SU-DHL-6 (cell line): ENCODE results near the gene GSG1L2.

Experiments used
- H2AFZ ChIP-seq: fragments of 200-600 bp; sonication (generic); 2 replicates; pipeline ENCODE4 v1.6.1; 2014; ENCODE audit warnings: low read depth, mild to moderate bottlenecking, moderate library complexity, mixed read lengths, antibody characterized with exemption, low read length; ENCODE audit not compliant: severe bottlenecking
- H3F3A ChIP-seq: fragments of 200-600 bp; shearing (Covaris generic); 2 replicates; pipeline ENCODE4 v1.6.0; 2016; ENCODE audit warnings: antibody characterized with exemption, mild to moderate bottlenecking; ENCODE audit not compliant: insufficient read depth
- H3K27ac ChIP-seq: fragments of 200-600 bp; sonication (generic); 2 replicates; pipeline ENCODE4 v1.5.1; 2016; ENCODE audit warnings: low read depth, mild to moderate bottlenecking, low read length, moderate library complexity, mixed read lengths
- H3K27me3 ChIP-seq: fragments of 200-600 bp; sonication (generic), shearing (Covaris generic); 2 replicates; pipeline ENCODE4 v1.6.0; 2014; ENCODE audit warnings: mild to moderate bottlenecking, low read length
- H3K36me3 ChIP-seq: fragments of 200-600 bp; sonication (generic); 2 replicates; pipeline ENCODE4 v1.6.1; 2014; ENCODE audit warnings: mild to moderate bottlenecking, low read length, mixed read lengths
- H3K4me2 ChIP-seq: fragments of 300-600, 200-600 bp; shearing (Covaris generic), sonication (generic); 2 replicates; pipeline ENCODE4 v1.6.0; 2014; ENCODE audit warnings: low read length, low read depth, mild to moderate bottlenecking; ENCODE audit not compliant: poor library complexity, severe bottlenecking
- H3K4me3 ChIP-seq: fragments of 200-600 bp; sonication (generic); 2 replicates; pipeline ENCODE4 v1.5.1; 2014; ENCODE audit warnings: antibody characterized with exemption, low read length, mild to moderate bottlenecking, mixed read lengths; ENCODE audit not compliant: insufficient read depth, poor library complexity, severe bottlenecking
- H3K79me2 ChIP-seq: fragments of 200-600 bp; sonication (generic); 2 replicates; pipeline ENCODE4 v1.6.1; 2014; ENCODE audit warnings: mild to moderate bottlenecking, low read length, moderate library complexity; ENCODE audit not compliant: insufficient read depth
- H3K9ac ChIP-seq: fragments of 200-600 bp; sonication (generic); 2 replicates; pipeline ENCODE4 v1.7.0; 2014; ENCODE audit warnings: mild to moderate bottlenecking, low read length
- H3K9me2 ChIP-seq: fragments of 200-600 bp; sonication (generic); replicated peaks from 2 replicates; pipeline ENCODE4 v1.6.1; 2014; ENCODE audit warnings: low read length; ENCODE audit not compliant: insufficient read depth
- H3K9me3 ChIP-seq: fragments of 200-600 bp; sonication (generic); 2 replicates; pipeline ENCODE4 v1.6.1; 2014; ENCODE audit warnings: low read length, mixed read lengths; ENCODE audit not compliant: insufficient read depth
- H4K20me1 ChIP-seq: fragments of 200-600 bp; sonication (generic); 2 replicates; pipeline ENCODE4 v1.6.1; 2014; ENCODE audit warnings: low read depth, mild to moderate bottlenecking, antibody characterized with exemption, low read length, moderate library complexity, mixed read lengths
- EZH2phosphoT487 ChIP-seq: fragments of 200-600 bp; sonication (generic), shearing (Covaris generic); conservative IDR thresholded peaks from 2 replicates; pipeline ENCODE4 v1.6.1; 2018; ENCODE audit warnings: mild to moderate bottlenecking, antibody characterized with exemption, low read length, moderate library complexity, mixed read lengths
- TF ChIP-seq, protein P1 (sequence below): fragments of 200-600 bp; sonication (generic); IDR thresholded peaks from one replicate; pipeline ENCODE4 v1.5.1; 2017; ENCODE audit warnings: antibody characterized with exemption, mild to moderate bottlenecking, low read length, moderate library complexity; ENCODE audit not compliant: insufficient read depth, poor library complexity, severe bottlenecking

The GSG1L2 gene

DNA sequence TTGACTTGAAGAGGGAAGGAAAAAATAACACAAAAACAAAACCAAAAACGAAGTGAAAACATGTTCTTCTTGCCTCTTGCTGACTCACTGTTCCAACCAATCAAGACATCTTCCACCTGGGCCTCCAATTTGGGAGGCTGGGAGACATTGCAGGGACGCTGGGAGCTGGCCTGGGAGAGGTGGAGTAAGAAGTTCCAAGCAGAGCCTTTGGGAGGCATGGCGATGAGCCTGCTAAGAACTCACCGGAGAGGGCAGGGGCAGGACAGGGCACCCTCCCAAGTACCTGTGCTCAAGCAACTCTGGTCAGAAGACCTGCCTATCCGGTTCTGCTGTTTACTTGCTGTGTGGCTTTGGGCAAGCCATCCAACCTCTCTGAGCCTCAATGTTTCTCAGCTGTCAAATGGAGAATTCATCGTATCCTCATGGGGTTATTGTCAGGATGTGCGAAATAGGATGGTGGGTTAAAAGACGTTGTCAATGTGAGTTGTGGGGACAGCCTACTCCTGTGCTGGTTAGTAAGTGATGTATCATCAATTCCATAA, 3.0 kb upstream of the GSG1L2 start:
- Histone ChIP-seq H3K9me3 (no peaks in the 10 kb centered on the region), H3K9ac (no peak overlapping the region), H3K27me3 (no peaks in the 10 kb centered on the region), H3K4me3 (no peak overlapping the region), H3F3A (no peaks in the 10 kb centered on the region), H3K79me2 (no peaks in the 10 kb centered on the region), H2AFZ (no peak overlapping the region), H4K20me1 (no peaks in the 10 kb centered on the region), H3K27ac (no peak overlapping the region), H3K9me2 (no peaks in the 10 kb centered on the region), H3K4me2 (no peak overlapping the region), H3K36me3 (no peaks in the 10 kb centered on the region)
- TF ChIP-seq, protein P1, sequence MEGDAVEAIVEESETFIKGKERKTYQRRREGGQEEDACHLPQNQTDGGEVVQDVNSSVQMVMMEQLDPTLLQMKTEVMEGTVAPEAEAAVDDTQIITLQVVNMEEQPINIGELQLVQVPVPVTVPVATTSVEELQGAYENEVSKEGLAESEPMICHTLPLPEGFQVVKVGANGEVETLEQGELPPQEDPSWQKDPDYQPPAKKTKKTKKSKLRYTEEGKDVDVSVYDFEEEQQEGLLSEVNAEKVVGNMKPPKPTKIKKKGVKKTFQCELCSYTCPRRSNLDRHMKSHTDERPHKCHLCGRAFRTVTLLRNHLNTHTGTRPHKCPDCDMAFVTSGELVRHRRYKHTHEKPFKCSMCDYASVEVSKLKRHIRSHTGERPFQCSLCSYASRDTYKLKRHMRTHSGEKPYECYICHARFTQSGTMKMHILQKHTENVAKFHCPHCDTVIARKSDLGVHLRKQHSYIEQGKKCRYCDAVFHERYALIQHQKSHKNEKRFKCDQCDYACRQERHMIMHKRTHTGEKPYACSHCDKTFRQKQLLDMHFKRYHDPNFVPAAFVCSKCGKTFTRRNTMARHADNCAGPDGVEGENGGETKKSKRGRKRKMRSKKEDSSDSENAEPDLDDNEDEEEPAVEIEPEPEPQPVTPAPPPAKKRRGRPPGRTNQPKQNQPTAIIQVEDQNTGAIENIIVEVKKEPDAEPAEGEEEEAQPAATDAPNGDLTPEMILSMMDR = no peak
- TF ChIP-seq EZH2phosphoT487 = no peak

DNA sequence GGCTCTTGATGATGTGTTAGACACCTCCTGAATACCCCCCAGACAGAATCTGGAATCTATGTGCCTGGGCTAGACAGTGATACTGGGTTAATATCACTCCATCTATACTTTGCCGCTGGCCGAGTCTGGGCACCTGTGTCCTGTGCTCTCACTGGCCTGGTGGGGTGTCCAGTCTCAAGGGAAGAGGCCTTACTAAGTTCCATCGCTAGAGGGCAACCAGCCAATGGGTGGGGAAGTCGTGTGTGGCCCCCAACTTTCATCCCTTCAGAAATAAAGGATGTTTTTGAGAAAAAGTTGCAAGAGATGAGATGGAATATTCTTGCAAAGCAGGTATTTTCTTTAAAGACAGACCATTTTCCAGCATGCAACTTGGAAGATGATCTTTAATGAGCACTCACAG, 2.2 kb upstream of the GSG1L2 start:
- Histone ChIP-seq H3K9me3 (no peaks in the 10 kb centered on the region), H3F3A (no peaks in the 10 kb centered on the region), H2AFZ (no peak overlapping the region), H3K27ac (no peak overlapping the region), H3K27me3 (no peaks in the 10 kb centered on the region), H3K79me2 (no peaks in the 10 kb centered on the region), H4K20me1 (no peaks in the 10 kb centered on the region), H3K4me3 (no peak overlapping the region), H3K9ac (no peak overlapping the region), H3K9me2 (no peaks in the 10 kb centered on the region), H3K36me3 (no peaks in the 10 kb centered on the region), H3K4me2 (no peak overlapping the region)
- TF ChIP-seq EZH2phosphoT487 = no peak
- TF ChIP-seq, protein P1 = no peak

DNA sequence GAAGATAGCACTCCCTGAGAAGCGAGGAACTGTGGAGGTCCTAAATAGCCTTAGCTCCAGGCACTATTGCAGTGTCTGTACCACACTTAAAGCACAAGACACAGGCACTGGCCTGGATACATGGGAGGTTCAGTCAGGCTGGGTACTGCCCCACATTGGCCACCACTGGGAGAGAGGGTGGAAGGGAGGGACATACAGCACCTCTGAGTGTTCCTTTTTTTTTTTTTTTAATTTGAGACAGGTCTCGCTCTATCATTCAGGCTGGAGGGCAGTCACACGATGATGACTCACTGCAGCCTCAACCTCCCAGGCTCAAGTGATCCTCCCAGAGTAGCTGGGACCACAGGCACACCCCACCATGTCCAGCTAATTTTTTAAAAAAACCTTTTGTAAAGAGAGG, 1.4 kb downstream of the GSG1L2 start:
- no peak overlapping the region for H3K27ac ChIP-seq
- no peaks in the 10 kb centered on the region for H3K27me3 ChIP-seq
- H3K36me3 ChIP-seq = no peaks in the 10 kb centered on the region
- H3K4me3 ChIP-seq = no peak overlapping the region
- H3K79me2 ChIP-seq = no peaks in the 10 kb centered on the region
- no peak overlapping the region for H2AFZ ChIP-seq
- TF ChIP-seq EZH2phosphoT487 = no peak
- TF ChIP-seq, protein P1 = no peak
- no peak overlapping the region for H3K4me2 ChIP-seq
- no peaks in the 10 kb centered on the region for H3F3A ChIP-seq
- no peaks in the 10 kb centered on the region for H3K9me3 ChIP-seq
- no peaks in the 10 kb centered on the region for H3K9me2 ChIP-seq
- no peaks in the 10 kb centered on the region for H4K20me1 ChIP-seq
- no peak overlapping the region for H3K9ac ChIP-seq

DNA sequence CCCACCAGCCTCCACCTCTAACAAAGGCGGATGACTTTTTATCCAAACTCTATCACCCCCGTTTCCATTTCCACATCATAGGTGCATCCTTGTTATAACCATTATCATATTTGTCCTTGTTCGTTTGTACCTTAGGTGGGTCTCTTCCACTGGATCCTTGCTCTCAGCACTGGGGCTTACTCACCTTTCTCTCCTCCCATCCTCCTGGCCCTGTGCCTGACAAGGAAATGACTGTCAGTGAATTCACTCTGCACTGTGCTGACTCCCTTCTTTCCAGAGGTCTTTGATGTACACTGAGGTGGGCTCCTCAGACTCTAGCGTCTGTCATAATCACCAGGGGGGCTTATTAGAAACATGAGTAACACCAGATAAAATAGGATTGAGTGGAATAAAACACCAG, 3.1 kb downstream of the GSG1L2 start:
- TF ChIP-seq, protein P1 = no peak
- no peak for TF ChIP-seq EZH2phosphoT487
- Histone ChIP-seq H3K79me2 (no peaks in the 10 kb centered on the region), H3K36me3 (no peaks in the 10 kb centered on the region), H3K27ac (no peak overlapping the region), H3K4me2 (no peak overlapping the region), H2AFZ (no peak overlapping the region), H3K27me3 (no peaks in the 10 kb centered on the region), H4K20me1 (no peaks in the 10 kb centered on the region), H3F3A (no peaks in the 10 kb centered on the region), H3K4me3 (no peak overlapping the region), H3K9me3 (no peaks in the 10 kb centered on the region), H3K9ac (no peak overlapping the region), H3K9me2 (no peaks in the 10 kb centered on the region)
